Muscle layer of duodenum (tissue), 2 donors: ENCODE measurements around the gene CST2.
A peak's percentile ranks its signal among the peaks of the same experiment; 100 is the strongest.
"Not testable (repeated sequence)": the region's sequence is repeated elsewhere in the genome, so short reads cannot be mapped to it uniquely, and the experiment has no call there.

ENCODE experiments used
- H3K27ac ChIP-seq: one replicate; pipeline ENCODE4 v1.7.0; 2013; ENCODE audit warnings: mild to moderate bottlenecking, low read length
- H3K27me3 ChIP-seq: one replicate; pipeline ENCODE4 v1.7.0; 2013; ENCODE audit warnings: low read depth, mild to moderate bottlenecking, control low read depth, low read length
- H3K36me3 ChIP-seq, 2 donors: one replicate each; pipeline ENCODE4 v1.7.0; 2013; ENCODE audit warnings: low read length in 2 of 2, control low read depth in 1 of 2, mild to moderate bottlenecking in 1 of 2; ENCODE audit not compliant: insufficient read depth in 2 of 2, control insufficient read depth in 1 of 2
- H3K4me1 ChIP-seq, 2 donors: one replicate each; pipeline ENCODE4 v1.7.0; 2013; ENCODE audit warnings: low read length in 2 of 2, mild to moderate bottlenecking in 2 of 2, control low read depth in 1 of 2, moderate library complexity in 1 of 2; ENCODE audit not compliant: insufficient read depth in 2 of 2, control insufficient read depth in 1 of 2
- H3K4me3 ChIP-seq, 2 donors: one replicate each; pipeline ENCODE4 v1.7.0; 2013; ENCODE audit warnings: low read length in 2 of 2, low read depth in 1 of 2, mild to moderate bottlenecking in 1 of 2
- H3K9me3 ChIP-seq, 2 donors: one replicate each; pipeline ENCODE4 v1.7.0; 2013; ENCODE audit warnings: low read length in 2 of 2, control low read depth in 1 of 2, mild to moderate bottlenecking in 1 of 2; ENCODE audit not compliant: control insufficient read depth in 1 of 2
- donor health status: healthy.

The CST2 gene, protein sequence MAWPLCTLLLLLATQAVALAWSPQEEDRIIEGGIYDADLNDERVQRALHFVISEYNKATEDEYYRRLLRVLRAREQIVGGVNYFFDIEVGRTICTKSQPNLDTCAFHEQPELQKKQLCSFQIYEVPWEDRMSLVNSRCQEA

GRCh38 chr20:23826541-23827021, at the start of gene CST2:
CST2 (minus strand) TSS chr20:23826729; CDS start chr20:23826660, 69 bp downstream.
- no peaks in the 10 kb centered on the region for H3K9me3 ChIP-seq
- no peaks in the 10 kb centered on the region for H3K27me3 ChIP-seq
- no peaks in the 10 kb centered on the region for H3K36me3 ChIP-seq
- H3K27ac ChIP-seq = no peak within 1 kb of the TSS
- H3K4me3 ChIP-seq = no peak within 1 kb of the TSS
- H3K4me1 ChIP-seq = peaks cover 0 to 8% of the 10 kb centered on the region in 2 donors

- no peak overlapping the region for H3K4me3 ChIP-seq
- H3K9me3 ChIP-seq = no peaks in the 10 kb centered on the region
- no peaks in the 10 kb centered on the region for H3K27me3 ChIP-seq
- H3K4me1 ChIP-seq = peaks cover 0 to 31% of the 10 kb centered on the region in 2 donors
- H3K27ac ChIP-seq = peak overlapping the region; percentile 16
- no peaks in the 10 kb centered on the region for H3K36me3 ChIP-seq
Measured at GRCh38 chr20:23875606-23876237, 49.2 kb upstream of the CST2 start.

GRCh38 chr20:23874747-23875146, 48.2 kb upstream of the CST2 start:
- Histone ChIP-seq H3K9me3 (no peaks in the 10 kb centered on the region), H3K36me3 (no peaks in the 10 kb centered on the region), H3K4me3 (no peak overlapping the region), H3K27ac (peak overlapping the region; percentile 1), H3K4me1 (peaks cover 0 to 27% of the 10 kb centered on the region in 2 donors), H3K27me3 (no peaks in the 10 kb centered on the region)

- no peak overlapping the region for H3K4me3 ChIP-seq
- H3K27me3 ChIP-seq = no peaks in the 10 kb centered on the region
- peaks cover 0 to 21% of the 10 kb centered on the region in 2 donors for H3K4me1 ChIP-seq
- no peaks in the 10 kb centered on the region for H3K9me3 ChIP-seq
- H3K36me3 ChIP-seq = no peaks in the 10 kb centered on the region
- H3K27ac ChIP-seq = no peak overlapping the region
Measured at GRCh38 chr20:23873370-23874015, 47.0 kb upstream of the CST2 start.

GRCh38 chr20:23872065-23872464, 45.5 kb upstream of the CST2 start:
- no peaks in the 10 kb centered on the region for H3K9me3 ChIP-seq
- no peaks in the 10 kb centered on the region for H3K27me3 ChIP-seq
- H3K36me3 ChIP-seq = no peaks in the 10 kb centered on the region
- H3K27ac ChIP-seq = no peak overlapping the region
- no peak overlapping the region for H3K4me3 ChIP-seq
- peaks cover 0 to 21% of the 10 kb centered on the region in 2 donors for H3K4me1 ChIP-seq

DNA sequence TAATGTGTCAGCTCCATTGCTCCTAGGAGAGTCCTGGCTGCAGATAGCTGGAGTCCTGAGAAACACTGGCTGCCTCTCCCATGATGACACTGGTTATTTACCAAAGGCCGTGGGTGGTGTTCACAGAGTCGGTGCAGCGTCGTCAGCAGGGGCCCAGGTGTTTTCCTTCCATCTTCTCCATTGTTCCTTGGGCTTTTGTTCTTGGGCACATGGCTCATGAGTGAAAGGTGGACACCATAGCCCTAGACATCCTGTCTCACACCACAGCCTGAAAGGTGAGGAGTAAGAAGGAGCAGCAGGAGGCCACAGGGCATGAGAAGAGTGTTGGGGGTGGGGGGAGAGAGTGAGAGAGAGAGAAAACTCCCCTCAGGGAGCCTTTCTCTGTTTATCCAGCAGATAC, 43.9 kb upstream of the CST2 start:
- no peak overlapping the region for H3K4me3 ChIP-seq
- peaks cover 0 to 10% of the 10 kb centered on the region in 2 donors for H3K4me1 ChIP-seq
- H3K27me3 ChIP-seq = no peaks in the 10 kb centered on the region
- H3K27ac ChIP-seq = no peak overlapping the region
- no peaks in the 10 kb centered on the region for H3K9me3 ChIP-seq
- H3K36me3 ChIP-seq = no peaks in the 10 kb centered on the region

- no peak overlapping the region for H3K4me3 ChIP-seq
- H3K27me3 ChIP-seq = no peaks in the 10 kb centered on the region
- H3K4me1 ChIP-seq = peaks cover 0 to 9% of the 10 kb centered on the region in 2 donors
- H3K27ac ChIP-seq = no peak overlapping the region
- H3K36me3 ChIP-seq = no peaks in the 10 kb centered on the region
- H3K9me3 ChIP-seq = no peaks in the 10 kb centered on the region
Measured at GRCh38 chr20:23869520-23869919, 43.0 kb upstream of the CST2 start.

GRCh38 chr20:23868321-23868720, 41.8 kb upstream of the CST2 start:
- peaks cover 0 to 5% of the 10 kb centered on the region in 2 donors for H3K4me1 ChIP-seq
- no peak overlapping the region for H3K27ac ChIP-seq
- no peaks in the 10 kb centered on the region for H3K27me3 ChIP-seq
- H3K36me3 ChIP-seq = no peaks in the 10 kb centered on the region
- no peaks in the 10 kb centered on the region for H3K9me3 ChIP-seq
- no peak overlapping the region for H3K4me3 ChIP-seq

- no peaks in the 10 kb centered on the region for H3K27me3 ChIP-seq
Measured at GRCh38 chr20:23867152-23867776, 40.7 kb upstream of the CST2 start.

DNA sequence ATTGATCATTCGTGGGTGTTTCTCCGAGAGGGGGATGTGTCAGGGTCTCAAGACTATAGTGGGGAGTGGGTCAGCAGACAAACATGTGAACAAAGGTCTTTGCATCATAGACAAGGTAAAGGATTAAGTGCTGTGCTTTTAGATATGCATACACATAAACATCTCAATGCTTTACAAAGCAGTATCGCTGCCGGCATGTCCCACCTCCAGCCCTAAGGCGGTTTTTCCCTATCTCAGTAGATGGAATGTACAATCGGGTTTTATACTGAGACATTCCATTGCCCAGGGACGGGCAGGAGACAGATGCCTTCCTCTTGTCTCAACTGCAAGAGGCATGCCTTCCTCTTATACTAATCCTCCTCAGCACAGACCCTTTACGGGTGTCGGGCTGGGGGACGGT, 34.2 kb upstream of the CST2 start:
- not testable (repeated sequence) for H3K9me3 ChIP-seq, H3K4me3 ChIP-seq, H3K27me3 ChIP-seq, H3K27ac ChIP-seq, H3K36me3 ChIP-seq, H3K4me1 ChIP-seq

More at GRCh38 chr20:23867152-23867776, 40.7 kb upstream of the CST2 start:
- Histone ChIP-seq H3K4me3 (no peak overlapping the region), H3K27ac (no peak overlapping the region), H3K9me3 (no peaks in the 10 kb centered on the region), H3K36me3 (no peaks in the 10 kb centered on the region), H3K4me1 (peaks cover 0 to 5% of the 10 kb centered on the region in 2 donors)

GRCh38 chr20:23857962-23858595, 31.6 kb upstream of the CST2 start:
- no peaks in the 10 kb centered on the region for H3K27me3 ChIP-seq
- H3K27ac ChIP-seq = no peak overlapping the region
- no peaks in the 10 kb centered on the region for H3K36me3 ChIP-seq
- no peak overlapping the region for H3K4me3 ChIP-seq
- peaks cover 0 to 8% of the 10 kb centered on the region in 2 donors for H3K4me1 ChIP-seq
- H3K9me3 ChIP-seq = no peaks in the 10 kb centered on the region
